A549 (cell line): Measurements from ENCODE around the gene NRG3. TPM values are rescaled to one million over a fixed set of nuclear protein-coding genes. Genes with fewer than 3 reads are reported as not detected.

Experiments used
- ATAC-seq, 2 experiments: fragments of 200-7000 bp in 1 of 2; fragments of >200 bp in 1 of 2; cut with Nextera tagmentation in 1 of 2; cut with Tn5 transposase in 1 of 2; 3 replicates each; pipeline versions ENCODE4 v1.8.0 to v1.9.1; 2018 to 2020; ENCODE audit warnings: mild to moderate bottlenecking in 1 of 2, moderate library complexity in 1 of 2
- CTCF ChIA-PET: fragments of 300-600 bp; sonication (Branson Sonifier 250); formaldehyde crosslinking; extraction: SDS; loops from one replicate; lab custom pipeline; 2021; ENCODE audit warnings: antibody characterized with exemption, inconsistent platforms; lab: Yijun Ruan, JAX
- POLR2A ChIA-PET: fragments of 350-600 bp; formaldehyde crosslinking; extraction: SDS; loops from one replicate; lab custom pipeline; 2021; ENCODE audit warnings: antibody characterized with exemption, inconsistent platforms; lab: Yijun Ruan, JAX
- DNase-seq, 2 experiments: peaks; one replicate each; pipeline versions ENCODE4 v3.0.0 to v3.0.0-alpha.2; 2011 to 2016; ENCODE audit warnings: low read depth in 1 of 2, low spot score in 1 of 2
- FAIRE-seq: peaks from 2 replicates; lab custom pipeline; 2011; peaks lifted over from hg19 to GRCh38; lab: Jason Lieb, UNC
- H3K27ac ChIP-seq, 2 experiments: fragments of >200 bp; sonication (Bioruptor Twin); formaldehyde crosslinking; 3 replicates each; pipeline ENCODE4 v1.5.1; 2016 to 2017
- H3K4me1 ChIP-seq: fragments of >200 bp; sonication (Bioruptor Twin); formaldehyde crosslinking; 3 replicates; pipeline ENCODE4 v1.6.1; 2016
- H3K4me2 ChIP-seq: fragments of >200 bp; sonication (Bioruptor Twin); formaldehyde crosslinking; 3 replicates; pipeline ENCODE4 v1.6.1; 2016
- H3K4me3 ChIP-seq: fragments of >200 bp; sonication (Bioruptor Twin); formaldehyde crosslinking; 3 replicates; pipeline ENCODE4 v1.5.1; 2016
- H3K9me3 ChIP-seq: fragments of >200 bp; sonication (Bioruptor Twin); formaldehyde crosslinking; 3 replicates; pipeline ENCODE4 v1.6.1; 2016
- BCL3 ChIP-seq: fragments of >200 bp; sonication (Bioruptor Twin); formaldehyde crosslinking; IDR thresholded peaks from 3 replicates; pipeline ENCODE4 v1.6.1; 2016
- CBX2 ChIP-seq: fragments of 200-600 bp; sonication (generic); IDR thresholded peaks from 2 replicates; pipeline ENCODE4 v1.6.1; 2016; ENCODE audit warnings: low read depth, mild to moderate bottlenecking, borderline replicate concordance
- CHD2 ChIP-seq: fragments of 150-350 bp; IDR thresholded peaks from 2 replicates; pipeline ENCODE4 v1.6.1; 2014; ENCODE audit warnings: low read length; ENCODE audit not compliant: partially characterized antibody
- CHD4 ChIP-seq: fragments of 200-600 bp; sonication (generic); IDR thresholded peaks from 2 replicates; pipeline ENCODE4 v1.6.1; 2016; ENCODE audit warnings: antibody characterized with exemption, mild to moderate bottlenecking, borderline replicate concordance
- EHF ChIP-seq: fragments of 250-450 bp; sonication (Bioruptor Pico); IDR thresholded peaks from 2 replicates; pipeline ENCODE4 v1.5.0; 2020; ENCODE audit warnings: mild to moderate bottlenecking
- ELK1 ChIP-seq: fragments of 150-350 bp; IDR thresholded peaks from 2 replicates; pipeline ENCODE4 v1.6.1; 2014; ENCODE audit warnings: low read depth, mild to moderate bottlenecking, low read length
- ESRRA ChIP-seq: fragments of 150-350 bp; IDR thresholded peaks from 2 replicates; pipeline ENCODE4 v1.6.1; 2014; ENCODE audit warnings: mild to moderate bottlenecking, low read length, borderline replicate concordance
- HOXA7 ChIP-seq: fragments of 250-450 bp; sonication (Bioruptor Pico); IDR thresholded peaks from 2 replicates; pipeline ENCODE4 v1.5.0; 2020; ENCODE audit warnings: mild to moderate bottlenecking, moderate library complexity
- HOXB5 ChIP-seq: fragments of 250-450 bp; sonication (Bioruptor Pico); IDR thresholded peaks from 2 replicates; pipeline ENCODE4 v1.5.0; 2020; ENCODE audit warnings: mild to moderate bottlenecking, moderate library complexity
- POLR2A ChIP-seq: IDR thresholded peaks from 2 replicates; pipeline ENCODE4 v1.6.1; 2012; ENCODE audit warnings: mild to moderate bottlenecking, low read length
- RAD21 ChIP-seq, 2 experiments: fragments of >200 bp in 1 of 2; sonication (Bioruptor Twin) in 1 of 2; formaldehyde crosslinking in 1 of 2; IDR thresholded peaks in 1 of 2; conservative IDR thresholded peaks in 1 of 2; 2 replicates in 1 of 2; 3 replicates in 1 of 2; pipeline ENCODE4 v1.6.1; 2012 to 2018; ENCODE audit warnings: inconsistent platforms in 1 of 2
- RARB ChIP-seq: fragments of 250-450 bp; sonication (Bioruptor Pico); IDR thresholded peaks from 2 replicates; pipeline ENCODE4 v1.8.0; 2021; ENCODE audit warnings: mild to moderate bottlenecking, moderate library complexity
- RNF2 ChIP-seq: fragments of 200-600 bp; sonication (generic); IDR thresholded peaks from 2 replicates; pipeline ENCODE4 v1.6.1; 2016; ENCODE audit warnings: low read depth, mild to moderate bottlenecking, antibody characterized with exemption, moderate library complexity, borderline replicate concordance
- SMC3 ChIP-seq: fragments of >200 bp; sonication (Bioruptor Twin); formaldehyde crosslinking; IDR thresholded peaks from 3 replicates; pipeline ENCODE4 v1.6.1; 2018; ENCODE audit warnings: inconsistent platforms
- SREBF2 ChIP-seq: fragments of 450-650 bp; IDR thresholded peaks from 2 replicates; pipeline ENCODE4 v1.6.1; 2014; ENCODE audit warnings: mild to moderate bottlenecking, moderate library complexity
- TP53 ChIP-seq: fragments of 250-450 bp; sonication (Bioruptor Pico); IDR thresholded peaks from 2 replicates; pipeline ENCODE4 v1.5.0; 2021; ENCODE audit warnings: mild to moderate bottlenecking, moderate library complexity
- USF2 ChIP-seq: fragments of 450-650 bp; IDR thresholded peaks from 2 replicates; pipeline ENCODE4 v1.6.1; 2014; ENCODE audit warnings: antibody characterized with exemption
- ZC3H11A ChIP-seq: fragments of 450-650 bp; IDR thresholded peaks from 2 replicates; pipeline ENCODE4 v1.6.1; 2014; ENCODE audit warnings: antibody characterized with exemption, mild to moderate bottlenecking
- ZNF302 ChIP-seq: fragments of 250-450 bp; sonication (Bioruptor Pico); IDR thresholded peaks from 2 replicates; pipeline ENCODE4 v1.9.0; 2021; ENCODE audit warnings: inconsistent platforms, mild to moderate bottlenecking, moderate library complexity
- WGBS: methylation state at CpG from one replicate; pipeline ENCODE4 v1.1.6; 2017; ENCODE audit errors: missing lambda C conversion rate; 5-methylcytosine and 5-hydroxymethylcytosine counted together
- polyA plus RNA-seq, 4 experiments: library from polyadenylated mRNA; depleted of rRNA in 3 of 4; stranded (reverse); fragments of >200 nt; fragmentation: RNase III in 1 of 4; extraction: RNeasy Plus Mini Kit Qiagen cat#74134 plus additional on column Dnase treatment in 1 of 4; gene quantifications; 2 replicates in 3 of 4; 3 replicates in 1 of 4; pipeline ENCODE4 v1.2.3, GENCODE V29; 2011 to 2017
- TF ChIP-seq, protein P1 (sequence below): fragments of >200 bp; sonication (Bioruptor Twin); formaldehyde crosslinking; IDR thresholded peaks from 2 replicates; pipeline ENCODE4 v1.6.1; 2016
- TF ChIP-seq, protein P2 (sequence below): IDR thresholded peaks from 2 replicates; pipeline ENCODE4 v1.6.1; 2012

The NRG3 gene
- polyA plus RNA-seq, 2 of the 4 experiments (the other 2 are of a cell fraction), result not detected

DNA sequence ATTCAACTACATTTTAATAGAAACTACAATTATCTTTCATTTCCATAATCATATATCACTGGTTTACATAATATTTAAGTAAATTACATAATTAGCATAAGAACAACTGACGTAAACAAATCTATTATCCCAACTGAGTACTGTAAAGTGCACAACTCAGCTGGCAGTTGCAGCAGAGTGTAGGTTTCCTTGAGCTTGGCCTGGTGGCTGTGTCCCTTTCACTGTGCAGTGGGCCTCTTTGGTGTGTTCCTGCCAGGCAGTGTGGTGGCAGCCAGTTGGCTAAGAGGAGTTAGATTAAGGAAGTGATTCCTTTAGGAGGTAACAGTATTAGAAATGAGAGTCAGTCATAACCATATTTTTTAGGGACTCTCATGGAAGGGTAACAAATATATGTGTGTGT lies 7.0 kb downstream of the NRG3 start:
- Histone ChIP-seq H3K9me3 (no peaks in the 10 kb centered on the region), H3K4me1 (no peaks in the 10 kb centered on the region), H3K4me3 (no peak overlapping the region), H3K27ac (no peak overlapping the region), H3K4me2 (no peak overlapping the region)
- CTCF ChIA-PET, result no interaction called here
- TF ChIP-seq ESRRA, result no peak
- TF ChIP-seq RARB (CRISPR knock-in tag), result no peak
- TF ChIP-seq TP53 (CRISPR knock-in tag), result no peak
- no peak for TF ChIP-seq SREBF2
- no peak for TF ChIP-seq POLR2A
- TF ChIP-seq, protein P1, sequence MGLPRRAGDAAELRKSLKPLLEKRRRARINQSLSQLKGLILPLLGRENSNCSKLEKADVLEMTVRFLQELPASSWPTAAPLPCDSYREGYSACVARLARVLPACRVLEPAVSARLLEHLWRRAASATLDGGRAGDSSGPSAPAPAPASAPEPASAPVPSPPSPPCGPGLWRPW, result no peak
- no peak for TF ChIP-seq HOXB5 (CRISPR knock-in tag)
- no peak for TF ChIP-seq RNF2
- DNase-seq (no peak), ATAC-seq (no peak), FAIRE-seq (no peak)
- WGBS, result 10% methylated on average over 1 of the region's 1 CpG
- POLR2A ChIA-PET, result no interaction called here

GRCh38 chr10:81884856-81885255 lies 9.9 kb downstream of the NRG3 start:
- TF ChIP-seq SMC3 (no peak), ELK1 (no peak), USF2 (no peak), ZC3H11A (no peak), RAD21 (conservative IDR thresholded peaks at IDR 0.05 in 1 of 2, IDR thresholded peaks at IDR 0.05 in 1 of 2) (no peak), CHD2 (no peak), EHF (no peak), CHD4 (no peak), BCL3 (no peak), ZNF302 (CRISPR knock-in tag) (no peak), HOXA7 (CRISPR knock-in tag) (no peak)
- TF ChIP-seq, protein P2, sequence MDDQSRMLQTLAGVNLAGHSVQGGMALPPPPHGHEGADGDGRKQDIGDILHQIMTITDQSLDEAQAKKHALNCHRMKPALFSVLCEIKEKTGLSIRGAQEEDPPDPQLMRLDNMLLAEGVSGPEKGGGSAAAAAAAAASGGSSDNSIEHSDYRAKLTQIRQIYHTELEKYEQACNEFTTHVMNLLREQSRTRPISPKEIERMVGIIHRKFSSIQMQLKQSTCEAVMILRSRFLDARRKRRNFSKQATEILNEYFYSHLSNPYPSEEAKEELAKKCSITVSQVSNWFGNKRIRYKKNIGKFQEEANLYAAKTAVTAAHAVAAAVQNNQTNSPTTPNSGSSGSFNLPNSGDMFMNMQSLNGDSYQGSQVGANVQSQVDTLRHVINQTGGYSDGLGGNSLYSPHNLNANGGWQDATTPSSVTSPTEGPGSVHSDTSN, result no peak
- no peak overlapping the region for H3K4me2 ChIP-seq
- POLR2A ChIA-PET, result no interaction called here
- 24% methylated on average over 1 of the region's 1 CpG for WGBS
- CTCF ChIA-PET, result no interaction called here
- DNase-seq, result no peak
- H3K4me1 ChIP-seq, result no peaks in the 10 kb centered on the region
- no peak overlapping the region for H3K27ac ChIP-seq
- no peak overlapping the region for H3K4me3 ChIP-seq
- no peak for FAIRE-seq
- no peaks in the 10 kb centered on the region for H3K9me3 ChIP-seq
- no peak for ATAC-seq

GRCh38 chr10:81885491-81885890 lies 10.5 kb downstream of the NRG3 start:
- ChIA-PET POLR2A (no interaction called here), CTCF (no interaction called here)
- FAIRE-seq (no peak), ATAC-seq (no peak), DNase-seq (no peak)
- H3K4me1 ChIP-seq, result no peaks in the 10 kb centered on the region
- WGBS, result 3% methylated on average over 2 of the region's 2 CpGs
- TF ChIP-seq CBX2 (no peak), RAD21 (conservative IDR thresholded peaks at IDR 0.05 in 1 of 2, IDR thresholded peaks at IDR 0.05 in 1 of 2) (no peak)
- H3K4me3 ChIP-seq, result no peak overlapping the region
- H3K27ac ChIP-seq, result no peak overlapping the region
- H3K4me2 ChIP-seq, result no peak overlapping the region
- no peaks in the 10 kb centered on the region for H3K9me3 ChIP-seq
